Activated CD4-positive, CD25-positive, alpha-beta regulatory T cell (primary cell): Measurements from ENCODE around the gene TTC19.
"Not testable (repeated sequence)": the region's sequence is repeated elsewhere in the genome, so short reads cannot be mapped to it uniquely, and the experiment has no call there.

Experiments
- DNase-seq, 4 experiments: peaks; one replicate each; lab custom pipeline; 2025; lab: John Stamatoyannopoulos, UW

Gene TTC19

GRCh38 chr17:15972497-15972951, 27.1 kb upstream of the TTC19 start:
- DNase-seq: no peak

DNA sequence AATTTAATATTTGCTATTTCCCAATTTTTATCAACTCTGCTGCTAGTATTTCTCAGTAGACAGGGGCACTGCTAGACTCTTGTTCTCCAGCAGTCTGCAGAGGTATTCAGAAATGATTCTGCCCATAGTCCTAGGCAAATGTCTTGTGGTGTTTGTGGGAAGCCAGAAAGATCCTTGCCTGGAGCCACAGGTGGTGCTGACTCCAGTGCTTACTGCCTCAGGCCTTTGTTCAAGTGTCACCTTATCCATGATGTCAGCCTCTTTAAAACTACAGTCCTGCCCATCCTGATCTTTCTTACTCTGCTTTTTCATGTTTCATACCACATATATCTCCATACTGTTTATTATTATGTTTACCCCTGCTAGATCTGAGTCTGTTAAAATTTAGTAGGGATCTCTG, 26.6 kb upstream of the TTC19 start:
- no peak for DNase-seq

GRCh38 chr17:15973834-15974233, 25.8 kb upstream of the TTC19 start:
- no peak for DNase-seq

DNA sequence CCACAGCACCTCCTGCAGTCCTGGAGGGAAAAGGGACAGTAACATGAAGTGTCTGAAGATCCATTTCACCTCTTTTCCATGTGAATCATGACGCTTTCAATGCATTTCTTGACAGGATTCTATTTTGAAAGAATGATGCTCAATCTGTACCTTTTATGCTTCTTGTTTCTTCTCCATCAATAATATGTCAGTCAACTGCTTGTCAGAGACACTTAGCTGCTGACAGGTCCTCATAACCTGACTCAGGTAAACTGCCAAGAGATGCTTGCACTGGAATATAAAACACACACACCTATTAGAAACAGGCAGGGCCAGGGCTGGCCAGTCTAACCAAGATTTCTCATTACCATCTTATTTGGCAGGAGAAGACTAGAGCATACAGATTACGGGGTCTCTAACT, 21.7 kb upstream of the TTC19 start:
- DNase-seq: no peak

DNA sequence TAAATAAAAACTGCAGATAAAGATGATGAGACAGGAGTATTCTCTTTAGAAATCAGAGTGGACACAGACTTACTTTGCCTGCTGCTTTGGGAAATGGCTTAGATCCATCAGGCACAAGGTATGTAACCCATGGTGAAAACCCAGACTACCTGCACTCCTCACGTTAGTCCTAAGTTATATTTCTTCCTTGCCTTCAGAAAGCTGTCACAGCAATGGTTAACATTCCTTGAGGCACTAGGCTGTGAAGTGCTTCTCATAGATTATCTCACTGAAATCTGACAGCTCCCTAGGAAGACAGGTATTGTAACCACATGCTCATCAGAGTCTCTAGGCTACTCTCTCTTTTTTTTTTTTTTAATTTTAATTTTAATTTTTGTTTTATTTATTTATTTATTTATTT, 21.0 kb upstream of the TTC19 start:
- no peak for DNase-seq

DNA sequence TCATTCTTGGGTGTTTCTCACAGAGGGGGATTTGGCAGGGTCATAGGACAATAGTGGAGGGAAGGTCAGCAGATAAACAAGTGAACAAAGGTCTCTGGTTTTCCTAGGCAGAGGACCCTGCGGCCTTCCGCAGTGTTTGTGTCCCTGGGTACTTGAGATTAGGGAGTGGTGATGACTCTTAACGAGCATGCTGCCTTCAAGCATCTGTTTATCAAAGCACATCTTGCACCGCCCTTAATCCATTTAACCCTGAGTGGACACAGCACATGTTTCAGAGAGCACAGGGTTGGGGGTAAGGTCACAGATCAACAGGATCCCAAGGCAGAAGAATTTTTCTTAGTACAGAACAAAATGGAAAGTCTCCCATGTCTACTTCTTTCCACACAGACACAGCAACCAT, 20.6 kb upstream of the TTC19 start:
- DNase-seq: not testable (repeated sequence)

DNA sequence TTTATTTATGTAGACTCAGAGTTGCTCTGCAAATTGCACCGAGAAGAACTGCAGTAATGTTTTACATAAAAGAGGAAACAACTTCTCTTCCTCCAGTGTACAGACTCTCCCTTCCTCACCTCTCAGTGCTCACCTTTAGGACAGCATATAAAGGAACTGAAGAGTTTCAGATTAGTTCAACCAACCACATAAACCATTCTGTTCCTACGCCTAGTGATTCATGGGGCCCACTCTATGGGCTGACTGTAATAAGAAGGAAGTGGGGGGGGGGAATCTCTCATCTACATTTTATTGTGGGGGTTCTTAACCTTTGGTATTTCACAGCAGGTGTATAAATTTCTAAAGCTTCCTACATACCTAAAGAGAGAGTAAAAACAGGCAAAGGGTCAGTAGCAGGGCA, 18.4 kb upstream of the TTC19 start:
- no peak for DNase-seq

- DNase-seq: no peak
These were observed 17.7 kb upstream of the TTC19 start for GRCh38 chr17:15981646-15982580.

DNA sequence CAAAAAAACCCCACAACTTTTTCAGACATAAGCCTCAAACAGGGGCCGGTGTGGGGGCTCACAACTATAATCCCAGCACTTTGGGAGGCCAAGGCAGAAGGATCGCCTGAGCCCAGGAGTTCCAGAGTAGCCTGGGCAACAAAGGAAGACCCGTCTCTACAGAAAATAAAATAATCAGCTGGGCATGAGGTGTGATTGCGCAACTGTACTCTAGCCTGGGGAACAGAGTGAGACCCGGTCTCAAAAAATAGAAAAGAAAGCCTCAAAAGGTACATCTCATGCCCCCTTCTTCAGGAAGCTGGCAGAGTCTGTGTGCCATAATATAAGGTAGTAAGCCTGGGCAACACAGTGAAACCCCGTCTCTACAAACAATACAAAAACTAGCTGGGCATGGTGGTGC, 3.3 kb upstream of the TTC19 start:
- DNase-seq: no peak

DNA sequence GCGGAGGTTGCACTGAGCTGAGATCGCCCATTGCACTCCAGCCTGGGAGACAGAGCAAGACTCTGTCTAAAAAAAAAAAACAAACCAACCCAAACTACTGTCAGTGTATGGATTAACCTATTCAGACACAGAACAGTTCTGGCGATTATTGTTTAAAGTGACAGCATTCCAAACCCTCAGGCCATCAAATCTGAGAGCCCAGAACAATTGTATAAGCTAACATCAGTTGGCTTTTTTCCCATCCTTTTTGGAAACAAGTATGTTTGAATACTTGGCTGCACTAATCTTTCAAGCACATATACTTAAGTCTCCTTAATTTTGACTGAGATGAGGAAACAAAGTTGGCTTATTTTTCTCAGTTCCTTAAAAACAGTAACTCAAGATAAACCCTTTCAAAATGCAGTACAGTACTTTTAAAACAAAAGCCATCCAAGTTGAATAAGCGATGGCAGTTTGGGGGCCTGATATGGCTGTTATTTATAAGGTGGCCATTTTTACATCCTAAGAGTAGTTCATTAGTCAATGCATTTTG, 1.5 kb upstream of the TTC19 start:
- no peak for DNase-seq

GRCh38 chr17:15999974-16000827, 577 bp downstream of the TTC19 start:
- DNase-seq: no peak

DNA sequence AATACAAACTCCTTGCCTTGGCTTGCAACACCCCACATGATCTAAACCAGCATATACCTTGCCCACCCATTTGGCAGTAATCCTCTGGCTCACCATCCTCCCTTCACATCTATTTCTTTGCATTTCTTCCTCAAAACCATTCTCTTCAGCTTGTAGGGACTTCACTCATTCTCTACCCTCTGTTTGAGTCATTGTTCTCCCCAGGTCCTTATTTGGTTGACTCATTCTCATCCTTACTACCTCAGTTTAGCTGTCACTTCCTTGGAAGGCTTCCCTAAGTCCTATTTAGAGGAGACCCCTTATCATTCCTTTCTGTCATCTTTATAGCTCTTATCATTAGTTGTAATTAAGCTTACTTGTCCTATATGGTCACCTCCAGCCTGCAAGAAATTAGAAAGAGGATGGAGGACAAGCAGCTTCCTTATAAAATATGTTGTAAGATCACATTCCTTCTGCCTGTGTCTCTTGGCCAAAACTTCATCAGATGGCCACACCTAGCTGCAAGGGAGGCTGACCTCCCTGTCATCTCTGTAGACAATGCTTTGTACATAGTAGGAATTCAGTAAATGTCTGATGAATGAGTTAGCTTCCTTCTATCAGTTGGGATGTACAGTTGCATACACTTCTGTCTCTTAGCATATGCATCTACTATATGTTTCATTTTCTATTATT, 1.7 kb downstream of the TTC19 start:
- DNase-seq: no peak

- no peak for DNase-seq
These were observed 3.2 kb downstream of the TTC19 start for GRCh38 chr17:16002708-16003260.

DNA sequence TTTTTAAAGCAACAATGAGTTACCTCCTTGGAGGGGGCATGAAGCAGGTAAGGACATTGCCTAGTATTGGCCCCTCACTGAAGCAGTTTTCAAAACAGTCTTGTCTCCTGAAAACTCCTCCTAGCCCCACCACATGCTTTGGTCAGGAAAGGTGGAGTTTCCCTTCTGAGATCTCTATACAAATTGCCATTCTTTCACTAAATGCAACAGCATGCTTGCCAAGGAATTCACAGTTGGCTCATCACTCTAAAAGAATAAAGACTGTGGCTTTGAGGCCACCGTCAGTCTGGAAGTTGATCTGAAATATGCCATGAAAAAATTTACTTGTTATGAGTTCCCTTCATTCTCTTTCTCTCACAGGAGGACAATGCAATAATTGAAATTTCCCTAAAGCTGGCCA, 4.2 kb downstream of the TTC19 start:
- DNase-seq: no peak

- no peak for DNase-seq
These were observed 6.0 kb downstream of the TTC19 start for GRCh38 chr17:16005636-16006035.

- no peak for DNase-seq
These were observed 7.8 kb downstream of the TTC19 start for GRCh38 chr17:16007439-16007838.

DNA sequence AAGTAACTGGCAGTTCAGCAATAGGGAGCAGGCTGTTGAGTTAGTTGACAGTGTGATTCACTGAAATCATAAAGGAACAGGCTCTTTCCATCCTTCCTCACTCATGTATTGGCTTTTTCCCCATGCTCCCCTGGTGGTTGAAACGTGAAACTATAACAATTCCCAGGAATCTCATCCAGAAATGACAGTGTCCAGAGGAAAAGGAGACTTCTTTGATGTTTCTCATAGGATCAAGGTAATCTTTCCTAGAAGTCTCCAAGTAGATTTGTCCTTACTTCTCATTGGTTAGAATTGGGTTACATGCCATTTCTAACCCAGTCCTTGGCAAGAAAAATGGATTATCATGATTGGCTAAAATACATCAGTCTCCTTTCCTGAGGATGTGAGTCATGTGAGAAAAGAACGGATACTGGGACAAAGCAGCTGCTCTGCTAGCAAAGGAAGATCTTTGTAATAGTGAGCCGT, 14.4 kb downstream of the TTC19 start:
- no peak for DNase-seq

DNA sequence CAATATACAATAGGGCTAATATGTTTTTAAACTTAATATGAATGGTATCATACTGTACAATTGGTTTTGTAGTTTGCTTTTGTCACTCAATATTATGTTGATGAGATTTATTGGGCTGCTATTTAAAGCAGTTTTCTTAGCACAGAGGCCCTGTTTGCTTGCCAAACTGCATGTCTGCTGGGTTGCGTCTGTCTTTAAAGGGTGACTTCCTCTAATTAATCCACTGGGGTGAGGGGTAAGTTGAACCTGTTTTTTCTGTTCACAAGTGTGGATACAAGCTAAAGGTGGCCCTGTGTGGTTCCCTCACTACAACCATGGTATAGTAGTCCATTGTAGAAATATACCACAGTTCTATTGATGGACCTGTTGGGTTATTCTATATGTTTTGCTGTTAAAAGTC, 19.7 kb downstream of the TTC19 start:
- no peak for DNase-seq

- no peak for DNase-seq
These were observed 24.3 kb downstream of the TTC19 start for GRCh38 chr17:16023881-16024280.

DNA sequence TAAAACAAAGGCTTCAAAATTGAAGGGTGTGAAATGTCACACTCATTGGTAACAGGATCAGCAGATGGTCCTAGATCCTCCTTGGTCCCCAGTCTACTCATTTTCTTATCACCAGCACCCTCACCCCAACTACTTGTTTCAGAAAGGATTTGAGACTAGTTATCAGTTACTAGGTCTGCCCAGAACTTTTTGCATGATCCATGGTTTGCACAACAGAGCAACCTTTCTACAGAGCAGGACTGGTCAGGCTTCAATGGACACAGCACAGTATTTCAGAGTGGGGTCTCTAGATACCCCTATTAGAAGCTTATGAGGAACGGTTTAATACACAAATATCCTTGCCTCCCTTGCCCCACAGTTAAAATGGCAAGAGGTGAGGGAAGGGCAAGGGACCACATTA, 25.6 kb downstream of the TTC19 start:
- DNase-seq: no peak

DNA sequence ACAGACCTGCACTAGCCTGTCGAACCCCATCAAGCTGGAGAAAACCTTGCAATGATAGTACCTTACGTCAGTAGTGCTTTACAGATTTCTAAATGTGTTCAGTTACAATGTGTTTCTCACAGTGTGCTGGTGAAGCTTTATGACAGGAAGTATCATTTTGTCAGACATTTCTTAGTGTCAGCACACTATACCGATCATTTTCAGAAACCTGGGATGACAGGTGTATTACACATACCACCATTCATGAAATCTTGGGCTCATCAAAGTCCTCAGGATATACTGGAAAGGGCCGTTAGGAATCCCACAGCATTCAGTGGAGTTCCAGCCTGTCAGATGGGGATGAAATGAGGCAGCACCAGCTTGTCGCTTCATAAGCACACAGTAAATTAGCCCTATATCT, 27.3 kb downstream of the TTC19 start:
- DNase-seq: no peak
